ENCODE results near the gene JARID2. TPM values are rescaled to one million over a fixed set of nuclear protein-coding genes. Genes with fewer than 3 reads are reported as not detected.

The JARID2 gene
- polyA plus RNA-seq, 1 experiment, result 9.7 TPM

GRCh38 chr6:15507221-15507620 is 261.4 kb downstream of the JARID2 start:
- Histone ChIP-seq H3K9me3 (ENCODE audit: control insufficient read depth, insufficient read depth, low read length) (no peaks in the 10 kb centered on the region; the same call in 1 of the 2 replicates), H3K27me3 (ENCODE audit: control insufficient read depth, insufficient read depth, low read length) (no peaks in the 10 kb centered on the region), H3K27ac (ENCODE audit: low read depth, low read length) (no peak overlapping the region), H3K4me3 (ENCODE audit: low read depth, low read length) (no peak overlapping the region)
- TF ChIP-seq CTCF (IDR thresholded peaks at IDR 0.05; ENCODE audit: low read depth, low read length), result no peak
- no peak for DNase-seq (ENCODE audit: low read depth, low spot score)
- ChIA-PET CTCF (no interaction called here), POLR2A (no interaction called here)

GRCh38 chr6:15507746-15508145 is 261.9 kb downstream of the JARID2 start:
- Histone ChIP-seq H3K27me3 (ENCODE audit: control insufficient read depth, insufficient read depth, low read length) (no peaks in the 10 kb centered on the region), H3K9me3 (ENCODE audit: control insufficient read depth, insufficient read depth, low read length) (no peaks in the 10 kb centered on the region; the same call in 1 of the 2 replicates), H3K4me3 (ENCODE audit: low read depth, low read length) (no peak overlapping the region), H3K27ac (ENCODE audit: low read depth, low read length) (no peak overlapping the region)
- no peak for DNase-seq (ENCODE audit: low read depth, low spot score)
- POLR2A ChIA-PET, result no interaction called here
- CTCF ChIA-PET, result no interaction called here
- no peak for TF ChIP-seq CTCF (IDR thresholded peaks at IDR 0.05; ENCODE audit: low read depth, low read length)

- Histone ChIP-seq H3K27ac (ENCODE audit: low read depth, low read length) (no peak overlapping the region), H3K27me3 (ENCODE audit: control insufficient read depth, insufficient read depth, low read length) (no peaks in the 10 kb centered on the region), H3K9me3 (ENCODE audit: control insufficient read depth, insufficient read depth, low read length) (no peaks in the 10 kb centered on the region; the same call in 1 of the 2 replicates), H3K4me3 (ENCODE audit: low read depth, low read length) (no peak overlapping the region)
- POLR2A ChIA-PET, result no interaction called here
- TF ChIP-seq CTCF (IDR thresholded peaks at IDR 0.05; ENCODE audit: low read depth, low read length), result no peak
- DNase-seq (ENCODE audit: low read depth, low spot score), result no peak
- CTCF ChIA-PET, result no interaction called here
These were observed 262.6 kb downstream of the JARID2 start for GRCh38 chr6:15508441-15508871.

GRCh38 chr6:15508931-15509330 is 263.1 kb downstream of the JARID2 start:
- ChIA-PET CTCF (no interaction called here), POLR2A (no interaction called here)
- Histone ChIP-seq H3K27me3 (ENCODE audit: control insufficient read depth, insufficient read depth, low read length) (no peaks in the 10 kb centered on the region), H3K27ac (ENCODE audit: low read depth, low read length) (no peak overlapping the region), H3K9me3 (ENCODE audit: control insufficient read depth, insufficient read depth, low read length) (no peaks in the 10 kb centered on the region; the same call in 1 of the 2 replicates), H3K4me3 (ENCODE audit: low read depth, low read length) (no peak overlapping the region)
- TF ChIP-seq CTCF (IDR thresholded peaks at IDR 0.05; ENCODE audit: low read depth, low read length), result no peak
- DNase-seq (ENCODE audit: low read depth, low spot score), result no peak

GRCh38 chr6:15509335-15509933 is 263.6 kb downstream of the JARID2 start:
- no peak overlapping the region for H3K27ac ChIP-seq (ENCODE audit: low read depth, low read length)
- no peak overlapping the region for H3K4me3 ChIP-seq (ENCODE audit: low read depth, low read length)
- H3K27me3 ChIP-seq (ENCODE audit: control insufficient read depth, insufficient read depth, low read length), result no peaks in the 10 kb centered on the region
- no peak for DNase-seq (ENCODE audit: low read depth, low spot score)
- no peak for TF ChIP-seq CTCF (IDR thresholded peaks at IDR 0.05; ENCODE audit: low read depth, low read length)
- POLR2A ChIA-PET, result no interaction called here
- H3K9me3 ChIP-seq (ENCODE audit: control insufficient read depth, insufficient read depth, low read length), result no peaks in the 10 kb centered on the region; the same call in 1 of the 2 replicates
- CTCF ChIA-PET, result no interaction called here
